Ishikawa (cell line): Measurements from ENCODE around the gene CEP41.

Experiments used
- CEBPB ChIP-seq: IDR thresholded peaks from 2 replicates; pipeline ENCODE4 v1.6.1; 2012
- CREB1 ChIP-seq: IDR thresholded peaks from 2 replicates; pipeline ENCODE4 v1.6.1; 2012; ENCODE audit warnings: low read depth
- EGR1 ChIP-seq: IDR thresholded peaks from 2 replicates; pipeline ENCODE4 v1.6.1; 2012
- EP300 ChIP-seq: IDR thresholded peaks from 2 replicates; pipeline ENCODE4 v1.6.1; 2012; ENCODE audit warnings: borderline replicate concordance
- FOXM1 ChIP-seq: IDR thresholded peaks from 2 replicates; pipeline ENCODE4 v1.6.1; 2012; ENCODE audit warnings: low read depth, borderline replicate concordance
- MAX ChIP-seq: IDR thresholded peaks from 2 replicates; pipeline ENCODE4 v1.6.1; 2012
- NFIC ChIP-seq: IDR thresholded peaks from 2 replicates; pipeline ENCODE4 v1.6.1; 2012
- RAD21 ChIP-seq: IDR thresholded peaks from 2 replicates; pipeline ENCODE4 v1.6.1; 2012; ENCODE audit warnings: low read depth
- TAF1 ChIP-seq: IDR thresholded peaks from 2 replicates; pipeline ENCODE4 v1.6.1; 2012; ENCODE audit warnings: low read depth, mild to moderate bottlenecking
- TCF12 ChIP-seq: IDR thresholded peaks from 2 replicates; pipeline ENCODE4 v1.6.1; 2012; ENCODE audit warnings: low read depth
- TEAD4 ChIP-seq: IDR thresholded peaks from 2 replicates; pipeline ENCODE4 v1.6.1; 2012
- USF1 ChIP-seq: IDR thresholded peaks from 2 replicates; pipeline ENCODE4 v1.6.1; 2012
- YY1 ChIP-seq: IDR thresholded peaks from 2 replicates; pipeline ENCODE4 v1.6.1; 2012; ENCODE audit warnings: low read depth
- ZBTB7A ChIP-seq: IDR thresholded peaks from 2 replicates; pipeline ENCODE4 v1.6.1; 2012; ENCODE audit warnings: low read depth
- TF ChIP-seq, protein P1 (sequence below): IDR thresholded peaks from 2 replicates; pipeline ENCODE4 v1.6.1; 2012; ENCODE audit warnings: low read depth, mild to moderate bottlenecking

CEP41 gene

DNA sequence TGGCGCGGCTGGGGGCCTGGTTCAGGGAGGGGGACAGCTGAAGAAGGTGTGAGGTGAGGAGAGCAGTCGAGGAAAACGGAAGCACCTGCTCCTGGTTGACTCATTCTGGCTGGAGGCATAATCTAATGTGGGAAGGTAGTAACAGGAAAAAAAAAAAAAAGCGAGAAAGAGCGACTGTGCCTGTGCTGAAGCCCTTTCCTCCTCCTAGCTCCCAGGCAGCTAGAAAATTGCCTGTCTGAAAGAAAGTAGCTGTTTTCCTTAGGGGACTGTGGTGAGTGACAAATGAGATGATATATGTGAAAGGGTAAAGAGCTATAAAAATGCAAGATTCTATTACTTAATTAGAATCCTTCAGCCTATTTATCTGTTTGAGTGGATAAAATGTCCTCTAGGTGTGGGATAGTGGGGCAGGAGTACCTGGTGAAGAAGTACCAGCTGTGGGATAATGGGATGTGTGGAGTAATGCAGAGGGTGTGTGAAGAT is 46.2 kb upstream of the CEP41 start:
- no peak for TF ChIP-seq USF1
- no peak for TF ChIP-seq TCF12
- TF ChIP-seq RAD21 = no peak
- TF ChIP-seq YY1 = no peak
- no peak for TF ChIP-seq TEAD4
- no peak for TF ChIP-seq ZBTB7A
- no peak for TF ChIP-seq TAF1
- TF ChIP-seq MAX = no peak
- TF ChIP-seq, protein P1, sequence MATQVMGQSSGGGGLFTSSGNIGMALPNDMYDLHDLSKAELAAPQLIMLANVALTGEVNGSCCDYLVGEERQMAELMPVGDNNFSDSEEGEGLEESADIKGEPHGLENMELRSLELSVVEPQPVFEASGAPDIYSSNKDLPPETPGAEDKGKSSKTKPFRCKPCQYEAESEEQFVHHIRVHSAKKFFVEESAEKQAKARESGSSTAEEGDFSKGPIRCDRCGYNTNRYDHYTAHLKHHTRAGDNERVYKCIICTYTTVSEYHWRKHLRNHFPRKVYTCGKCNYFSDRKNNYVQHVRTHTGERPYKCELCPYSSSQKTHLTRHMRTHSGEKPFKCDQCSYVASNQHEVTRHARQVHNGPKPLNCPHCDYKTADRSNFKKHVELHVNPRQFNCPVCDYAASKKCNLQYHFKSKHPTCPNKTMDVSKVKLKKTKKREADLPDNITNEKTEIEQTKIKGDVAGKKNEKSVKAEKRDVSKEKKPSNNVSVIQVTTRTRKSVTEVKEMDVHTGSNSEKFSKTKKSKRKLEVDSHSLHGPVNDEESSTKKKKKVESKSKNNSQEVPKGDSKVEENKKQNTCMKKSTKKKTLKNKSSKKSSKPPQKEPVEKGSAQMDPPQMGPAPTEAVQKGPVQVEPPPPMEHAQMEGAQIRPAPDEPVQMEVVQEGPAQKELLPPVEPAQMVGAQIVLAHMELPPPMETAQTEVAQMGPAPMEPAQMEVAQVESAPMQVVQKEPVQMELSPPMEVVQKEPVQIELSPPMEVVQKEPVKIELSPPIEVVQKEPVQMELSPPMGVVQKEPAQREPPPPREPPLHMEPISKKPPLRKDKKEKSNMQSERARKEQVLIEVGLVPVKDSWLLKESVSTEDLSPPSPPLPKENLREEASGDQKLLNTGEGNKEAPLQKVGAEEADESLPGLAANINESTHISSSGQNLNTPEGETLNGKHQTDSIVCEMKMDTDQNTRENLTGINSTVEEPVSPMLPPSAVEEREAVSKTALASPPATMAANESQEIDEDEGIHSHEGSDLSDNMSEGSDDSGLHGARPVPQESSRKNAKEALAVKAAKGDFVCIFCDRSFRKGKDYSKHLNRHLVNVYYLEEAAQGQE = no peak
- TF ChIP-seq CEBPB = no peak
- TF ChIP-seq EP300 = no peak
- no peak for TF ChIP-seq CREB1
- TF ChIP-seq EGR1 = no peak
- no peak for TF ChIP-seq NFIC
- no peak for TF ChIP-seq FOXM1

DNA sequence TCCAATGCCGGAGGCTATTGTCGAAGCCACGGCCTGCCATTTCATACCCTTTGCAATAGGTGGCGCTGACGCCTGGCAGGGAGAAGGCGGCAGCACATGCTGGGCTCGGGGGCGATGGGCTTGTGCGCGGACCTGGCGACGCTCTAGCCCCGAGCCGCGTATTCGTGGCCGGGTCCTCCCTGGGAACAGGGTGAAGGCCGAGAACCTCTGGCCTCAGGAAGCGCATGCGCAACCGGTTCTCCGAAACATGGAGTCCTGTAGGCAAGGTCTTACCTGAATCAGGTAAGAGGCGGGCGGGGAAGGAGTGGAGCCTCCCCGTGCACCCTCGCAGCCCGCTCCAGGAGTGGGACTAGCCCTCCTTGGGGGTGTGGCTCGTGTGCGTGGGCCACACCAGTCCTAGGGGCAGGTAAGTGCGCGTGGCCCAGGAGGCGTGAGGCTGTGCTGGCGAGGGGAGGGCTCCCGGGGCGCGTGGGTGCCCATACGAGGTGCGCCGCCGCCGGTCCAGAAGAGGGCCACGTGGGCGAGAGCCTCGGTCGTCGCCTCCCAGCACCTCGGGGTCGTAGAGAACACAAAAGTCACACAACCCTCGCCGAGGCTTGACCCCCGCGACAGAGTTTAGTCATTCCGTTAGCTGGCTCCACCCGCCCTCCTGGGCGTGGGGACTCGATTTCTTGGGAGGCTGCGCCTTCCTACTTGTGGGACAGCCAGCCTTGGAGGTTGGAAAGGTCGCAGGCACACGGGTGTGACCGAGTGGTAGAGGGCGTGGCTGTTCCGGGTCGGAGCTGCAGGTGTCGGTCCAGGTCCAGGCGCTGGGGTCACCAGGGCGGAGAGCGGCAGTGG is 45.5 kb upstream of the CEP41 start:
- TF ChIP-seq NFIC = peak; percentile 34; the same call in 1 of the 2 replicates
- TF ChIP-seq, protein P1 = no peak
- TF ChIP-seq YY1 = peak; percentile 86
- TF ChIP-seq ZBTB7A = 0 out of 2 replicates have a peak, but pooled peaks have one; percentile 27
- TF ChIP-seq USF1 = peak; percentile 68
- TF ChIP-seq TEAD4 = peak; percentile 38; the same call in 1 of the 2 replicates
- TF ChIP-seq CEBPB = no peak
- TF ChIP-seq MAX = peak; percentile 96
- peak; percentile 87 for TF ChIP-seq TAF1
- TF ChIP-seq EGR1 = peak; percentile 59
- TF ChIP-seq CREB1 = no peak
- peak; percentile 67 for TF ChIP-seq TCF12
- no peak for TF ChIP-seq FOXM1
- TF ChIP-seq EP300 = 0 out of 2 replicates have a peak, but pooled peaks have one; percentile 26
- TF ChIP-seq RAD21 = peak; percentile 58

GRCh38 chr7:130485734-130486113 is 44.9 kb upstream of the CEP41 start:
- no peak for TF ChIP-seq CREB1
- no peak for TF ChIP-seq TCF12
- peak; percentile 95 for TF ChIP-seq CEBPB
- TF ChIP-seq NFIC = no peak
- TF ChIP-seq TAF1 = no peak

DNA sequence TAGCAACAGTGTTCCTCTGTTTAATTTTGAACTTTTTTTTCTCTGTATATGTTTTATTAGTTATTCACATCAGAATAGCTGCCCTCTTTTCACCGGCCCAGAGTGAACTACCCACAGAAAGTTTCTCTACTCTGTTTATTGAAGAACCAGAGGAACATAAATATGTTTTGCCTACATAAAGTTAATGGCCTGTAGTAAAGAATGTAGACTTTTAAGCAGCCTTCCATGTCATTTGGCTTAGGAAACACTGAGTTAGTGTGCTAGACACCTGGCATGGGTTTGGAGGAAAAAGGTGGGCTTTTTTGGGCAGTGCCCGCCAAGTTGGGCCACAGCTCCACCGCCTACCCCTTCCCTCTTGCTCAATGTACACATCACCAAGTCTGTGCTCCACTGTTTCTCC is 42.2 kb upstream of the CEP41 start:
- no peak for TF ChIP-seq YY1
- no peak for TF ChIP-seq USF1
- TF ChIP-seq, protein P1 = no peak
- no peak for TF ChIP-seq MAX
